HUES64 (cell line): ENCODE data around the gene CHST3. TPM values are rescaled to one million over a fixed set of nuclear protein-coding genes. Genes with fewer than 3 reads are reported as not detected.
"Not testable (repeated sequence)": the region's sequence is repeated elsewhere in the genome, so short reads cannot be mapped to it uniquely, and the experiment has no call there.

ENCODE experiments used
- H3K27ac ChIP-seq: 2 replicates; pipeline ENCODE4 v1.7.0; 2013; ENCODE audit warnings: low read depth, low read length, inconsistent platforms
- H3K27me3 ChIP-seq: 2 replicates; pipeline ENCODE4 v1.6.1; 2013; ENCODE audit warnings: mild to moderate bottlenecking, low read length; ENCODE audit not compliant: insufficient read depth
- H3K36me3 ChIP-seq: 2 replicates; pipeline ENCODE4 v1.6.1; 2013; ENCODE audit warnings: mild to moderate bottlenecking, low read length; ENCODE audit not compliant: insufficient read depth
- H3K4me1 ChIP-seq: 2 replicates; pipeline ENCODE4 v1.6.1; 2013; ENCODE audit warnings: mild to moderate bottlenecking, low read length, moderate library complexity; ENCODE audit not compliant: insufficient read depth
- H3K4me3 ChIP-seq: 2 replicates; pipeline ENCODE4 v1.5.1; 2013; ENCODE audit warnings: mild to moderate bottlenecking, low read length, moderate library complexity
- H3K9ac ChIP-seq: 2 replicates; pipeline ENCODE4 v1.6.1; 2013; ENCODE audit warnings: mild to moderate bottlenecking, low read depth, low read length
- H3K9me3 ChIP-seq: 2 replicates; pipeline ENCODE4 v1.6.1; 2013; ENCODE audit warnings: low read depth, low read length; ENCODE audit not compliant: insufficient read depth
- WGBS: fragments of 150-250, 120-280 bp; methylation state at CpG from one replicate; pipeline ENCODE4 v1.1.7; 2013; ENCODE audit warnings: missing lambda C conversion rate; 5-methylcytosine and 5-hydroxymethylcytosine counted together
- polyA plus RNA-seq, 2 experiments: library from polyadenylated mRNA; stranded (reverse); fragments of 50-300 nt; gene quantifications; one replicate each; pipeline ENCODE4 v1.2.3, GENCODE V29; 2013

Gene CHST3, protein sequence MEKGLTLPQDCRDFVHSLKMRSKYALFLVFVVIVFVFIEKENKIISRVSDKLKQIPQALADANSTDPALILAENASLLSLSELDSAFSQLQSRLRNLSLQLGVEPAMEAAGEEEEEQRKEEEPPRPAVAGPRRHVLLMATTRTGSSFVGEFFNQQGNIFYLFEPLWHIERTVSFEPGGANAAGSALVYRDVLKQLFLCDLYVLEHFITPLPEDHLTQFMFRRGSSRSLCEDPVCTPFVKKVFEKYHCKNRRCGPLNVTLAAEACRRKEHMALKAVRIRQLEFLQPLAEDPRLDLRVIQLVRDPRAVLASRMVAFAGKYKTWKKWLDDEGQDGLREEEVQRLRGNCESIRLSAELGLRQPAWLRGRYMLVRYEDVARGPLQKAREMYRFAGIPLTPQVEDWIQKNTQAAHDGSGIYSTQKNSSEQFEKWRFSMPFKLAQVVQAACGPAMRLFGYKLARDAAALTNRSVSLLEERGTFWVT
- polyA plus RNA-seq (2013, experiment 1 of 2), result 3.8 TPM
- 4.1 TPM for polyA plus RNA-seq (2013, experiment 2 of 2)

DNA sequence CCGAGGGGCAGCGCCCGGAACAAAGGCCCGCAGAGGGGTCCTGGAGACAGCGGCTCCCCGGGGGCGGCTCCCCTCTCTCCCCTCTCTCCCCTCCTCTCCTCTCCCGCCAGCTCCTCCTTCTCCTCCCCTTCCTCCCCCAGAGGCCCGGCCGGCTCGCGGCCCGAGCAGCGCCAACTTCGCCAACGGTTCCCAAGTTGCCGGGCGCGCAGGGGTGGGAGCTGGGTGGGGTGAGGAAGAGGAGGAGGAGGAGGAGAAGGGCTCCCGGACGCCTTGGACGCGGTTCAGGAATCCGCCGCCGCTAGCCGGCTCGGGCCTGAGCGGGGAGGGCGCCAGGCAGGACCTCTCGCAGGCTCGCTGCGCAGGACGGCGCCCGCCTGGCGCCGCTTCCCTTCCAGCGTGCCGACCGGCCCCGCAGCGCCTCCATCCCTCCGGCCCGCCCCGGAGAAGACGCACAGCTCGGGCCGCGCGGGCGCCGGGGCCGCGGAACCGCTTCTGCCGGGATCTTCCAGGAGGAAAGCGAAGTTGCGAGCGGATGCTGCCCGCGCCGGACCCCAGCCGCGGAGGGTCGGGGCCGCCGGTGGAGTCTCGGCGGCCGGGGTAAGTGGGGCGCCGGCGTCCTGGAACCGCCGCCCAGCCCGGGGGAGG is at the start of gene CHST3:
Gene CHST3 (plus strand): TSS at position 298 of the 645 bp plus-strand sequence. CDS start 41,448 bp downstream, outside the sequence.
- no peak within 1 kb of the TSS for H3K27ac ChIP-seq
- H3K4me3 ChIP-seq, result peak within 1 kb of the TSS; percentile 81
- H3K36me3 ChIP-seq, result no peaks in the 10 kb centered on the region
- peaks cover 13% of the 10 kb centered on the region for H3K4me1 ChIP-seq
- peak within 1 kb of the TSS; percentile 53 for H3K9ac ChIP-seq
- no peaks in the 10 kb centered on the region for H3K9me3 ChIP-seq
- peaks cover 48% of the 10 kb centered on the region for H3K27me3 ChIP-seq
- under 1% methylated on average over 77 of the region's 77 CpGs for WGBS

DNA sequence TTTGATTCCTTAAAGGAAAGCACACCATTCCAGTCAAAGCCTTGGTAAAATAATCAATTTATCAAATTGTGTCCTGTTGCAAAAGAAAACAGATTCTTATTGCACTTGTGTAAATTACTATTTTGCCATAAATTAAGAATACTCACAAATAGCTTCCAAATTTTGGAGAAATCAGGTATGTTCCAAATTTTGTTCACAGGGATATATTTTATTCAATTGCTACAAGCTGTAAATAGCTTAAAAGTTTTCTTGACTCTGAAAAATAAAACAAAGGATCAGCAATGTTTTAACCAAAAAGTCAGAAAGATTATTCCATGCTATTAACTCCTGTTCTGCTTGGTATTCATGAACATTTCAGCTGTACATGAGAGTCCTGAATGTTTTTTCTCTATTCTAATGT is 47.4 kb upstream of the CHST3 start:
- Histone ChIP-seq H3K27me3 (no peaks in the 10 kb centered on the region; the same call in 1 of the 2 replicates), H3K4me1 (no peaks in the 10 kb centered on the region), H3K9ac (no peak overlapping the region), H3K4me3 (no peak overlapping the region), H3K9me3 (peaks cover 17% of the 10 kb centered on the region), H3K36me3 (no peaks in the 10 kb centered on the region), H3K27ac (no peak overlapping the region)

DNA sequence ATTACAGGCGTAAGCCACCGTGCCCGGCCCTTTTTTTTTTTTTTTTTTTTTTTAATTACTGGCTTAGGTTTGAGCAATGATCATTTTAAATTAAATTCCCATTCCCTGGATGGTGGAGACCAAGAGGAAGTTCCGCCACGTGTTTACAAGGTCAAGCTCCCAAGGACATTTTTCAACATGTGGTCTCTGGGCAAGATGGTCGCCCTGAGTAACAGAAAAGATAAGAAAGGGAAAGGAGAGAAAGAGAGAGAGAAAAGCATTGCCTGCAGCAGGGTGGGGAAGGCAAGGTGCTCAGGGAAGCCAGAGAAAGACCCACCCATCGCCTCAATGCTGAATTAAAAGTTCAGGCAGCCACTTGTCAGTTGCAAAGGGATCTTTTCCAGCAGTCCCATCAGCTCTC is 45.2 kb upstream of the CHST3 start:
- Histone ChIP-seq H3K4me1 (no peaks in the 10 kb centered on the region), H3K4me3 (no peak overlapping the region), H3K9me3 (peaks cover 17% of the 10 kb centered on the region), H3K36me3 (no peaks in the 10 kb centered on the region), H3K9ac (no peak overlapping the region), H3K27me3 (no peaks in the 10 kb centered on the region), H3K27ac (no peak overlapping the region)
- 85% methylated on average over 4 of the region's 7 CpGs for WGBS

DNA sequence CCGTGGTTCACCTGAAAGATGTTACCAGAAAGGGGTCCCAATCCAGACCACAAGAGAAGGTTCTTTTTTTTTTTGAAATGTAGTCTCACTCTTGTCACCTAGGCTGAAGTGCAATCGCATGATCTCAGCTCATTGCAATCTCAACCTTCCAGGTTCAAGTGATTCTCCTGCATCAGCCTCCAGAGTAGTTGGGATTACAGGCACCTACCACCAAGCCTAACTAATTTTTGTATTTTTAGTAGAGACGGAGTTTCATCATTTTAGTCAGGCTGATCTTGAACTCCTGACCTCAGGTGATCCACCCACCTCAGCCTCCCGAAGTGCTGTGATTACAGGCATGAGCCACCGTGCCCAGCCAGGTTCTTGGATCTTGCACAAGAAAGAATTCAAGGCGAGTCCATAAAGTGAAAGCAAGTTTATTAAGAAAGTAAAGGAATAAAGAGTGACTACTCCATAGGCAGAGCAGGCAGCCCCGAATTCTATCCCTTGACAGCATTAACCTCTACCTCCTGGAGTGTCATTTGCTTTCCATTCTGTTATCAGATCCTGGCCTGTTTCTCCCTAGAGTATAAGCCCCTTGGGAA is 44.1 kb upstream of the CHST3 start:
- H3K4me3 ChIP-seq, H3K9ac ChIP-seq, H3K27ac ChIP-seq, H3K27me3 ChIP-seq, H3K36me3 ChIP-seq, H3K4me1 ChIP-seq: not testable (repeated sequence)
- H3K9me3 ChIP-seq, result peaks cover 17% of the 10 kb centered on the region
- WGBS, result 88% methylated on average over 7 of the region's 7 CpGs

DNA sequence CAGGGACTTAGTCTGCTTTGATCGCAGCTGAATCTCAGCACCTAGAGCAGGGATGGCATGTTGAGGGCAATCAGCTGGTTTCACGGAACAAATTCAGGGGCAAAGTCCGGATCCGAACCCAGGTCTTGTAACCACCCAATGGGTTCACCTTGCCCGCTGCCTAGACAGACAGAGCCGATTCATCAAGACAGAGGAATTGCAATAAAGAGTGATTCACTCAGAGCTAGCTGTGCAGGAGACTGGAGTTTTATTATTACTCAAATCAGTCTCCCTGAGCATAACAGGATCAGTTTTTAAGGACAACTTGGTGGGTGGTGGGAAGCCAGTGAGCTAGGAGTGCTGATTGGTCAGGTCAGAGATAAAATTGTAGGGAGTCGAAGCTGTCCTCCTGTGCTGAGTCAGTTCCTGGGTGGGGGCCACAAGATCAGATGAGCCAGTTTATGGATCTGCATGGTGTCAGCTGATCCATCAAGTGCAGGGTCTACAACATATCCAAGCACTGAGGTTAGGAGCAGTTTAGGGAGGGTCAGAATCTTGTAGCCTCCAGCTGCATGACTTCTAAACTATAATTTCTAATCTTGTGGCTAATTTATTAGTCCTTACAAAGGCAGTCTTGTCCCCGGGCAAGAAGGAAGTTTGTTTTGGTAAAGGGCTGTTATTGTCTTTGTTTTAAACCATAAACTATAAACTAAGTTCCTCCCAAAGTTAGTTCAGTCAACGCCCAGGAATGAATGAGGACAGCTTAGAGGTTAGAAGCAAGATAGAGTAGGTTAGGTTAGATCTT is 43.5 kb upstream of the CHST3 start:
- Histone ChIP-seq H3K9me3 (peaks cover 17% of the 10 kb centered on the region), H3K4me3 (no peak overlapping the region), H3K27ac (no peak overlapping the region), H3K9ac (no peak overlapping the region), H3K36me3 (no peaks in the 10 kb centered on the region), H3K4me1 (no peaks in the 10 kb centered on the region), H3K27me3 (no peaks in the 10 kb centered on the region)
- WGBS, result 91% methylated on average over 8 of the region's 9 CpGs

DNA sequence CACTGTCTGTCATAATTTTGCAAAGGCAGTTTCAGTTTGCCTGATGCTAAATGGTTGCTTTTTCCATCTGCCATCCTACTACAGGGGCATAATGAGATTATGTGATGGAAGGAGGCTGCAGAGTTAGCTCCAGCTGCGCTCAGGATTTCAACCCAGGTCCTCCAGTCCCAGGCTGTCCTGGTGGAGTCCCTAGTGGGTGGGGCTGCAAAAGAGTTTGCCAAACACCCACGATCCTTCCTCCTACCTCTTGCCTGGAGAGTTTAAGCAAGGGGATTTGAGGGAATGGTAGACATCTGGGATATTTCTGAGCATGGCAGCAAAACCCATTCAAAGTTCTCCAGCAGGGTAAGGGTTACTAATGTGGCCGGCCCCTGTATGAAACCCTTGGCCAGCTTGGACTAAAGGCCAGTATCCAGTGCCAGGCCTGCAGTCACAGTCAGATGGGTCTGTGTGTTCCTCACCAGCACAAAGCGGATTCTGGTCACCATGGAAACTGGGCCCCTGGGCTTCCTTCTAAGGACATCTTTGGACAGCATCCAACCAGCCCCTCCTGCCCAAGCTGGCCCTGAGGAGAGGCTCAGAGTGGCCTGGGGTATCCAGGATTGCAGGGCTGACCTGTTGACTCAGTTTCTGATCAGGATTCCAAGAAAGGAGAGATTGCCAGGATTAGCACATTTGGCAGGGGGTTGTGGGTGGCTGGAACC is 42.7 kb upstream of the CHST3 start:
- Histone ChIP-seq H3K4me1 (no peaks in the 10 kb centered on the region), H3K9ac (no peak overlapping the region), H3K9me3 (peaks cover 15% of the 10 kb centered on the region), H3K36me3 (no peaks in the 10 kb centered on the region), H3K4me3 (no peak overlapping the region), H3K27ac (no peak overlapping the region), H3K27me3 (no peaks in the 10 kb centered on the region)
- 85% methylated on average over 3 of the region's 4 CpGs for WGBS

DNA sequence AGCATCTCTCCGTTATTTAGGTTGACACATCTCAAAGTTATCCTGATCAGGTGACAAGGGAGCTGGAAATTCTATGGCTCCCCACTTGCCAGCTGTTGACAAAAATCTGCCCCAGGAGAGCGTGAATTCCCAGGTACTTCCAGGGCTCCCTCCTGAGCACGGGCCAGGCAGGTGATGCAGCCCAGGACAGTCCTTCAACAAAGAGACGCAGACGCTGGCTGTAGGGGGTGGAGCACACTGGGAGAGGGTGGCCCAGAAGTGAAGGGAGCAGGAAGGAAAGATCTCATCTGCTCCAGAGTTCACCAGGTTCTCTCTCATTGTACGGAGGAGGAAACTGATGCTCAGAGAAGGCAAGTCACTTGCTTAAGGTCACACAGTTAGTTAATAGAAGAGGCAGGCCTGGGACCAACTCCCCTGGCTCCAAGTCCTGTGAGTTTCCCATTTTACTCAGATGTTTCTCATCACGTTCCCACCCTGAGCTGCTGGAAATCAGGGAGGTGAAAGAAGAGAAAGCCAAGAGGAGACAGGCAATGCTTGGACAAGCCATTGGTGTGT is 41.0 kb upstream of the CHST3 start:
- H3K9me3 ChIP-seq, result no peaks in the 10 kb centered on the region
- 78% methylated on average over 7 of the region's 7 CpGs for WGBS
- no peaks in the 10 kb centered on the region for H3K36me3 ChIP-seq
- no peak overlapping the region for H3K9ac ChIP-seq
- no peak overlapping the region for H3K27ac ChIP-seq
- H3K27me3 ChIP-seq, result no peaks in the 10 kb centered on the region
- no peaks in the 10 kb centered on the region for H3K4me1 ChIP-seq
- no peak overlapping the region for H3K4me3 ChIP-seq

DNA sequence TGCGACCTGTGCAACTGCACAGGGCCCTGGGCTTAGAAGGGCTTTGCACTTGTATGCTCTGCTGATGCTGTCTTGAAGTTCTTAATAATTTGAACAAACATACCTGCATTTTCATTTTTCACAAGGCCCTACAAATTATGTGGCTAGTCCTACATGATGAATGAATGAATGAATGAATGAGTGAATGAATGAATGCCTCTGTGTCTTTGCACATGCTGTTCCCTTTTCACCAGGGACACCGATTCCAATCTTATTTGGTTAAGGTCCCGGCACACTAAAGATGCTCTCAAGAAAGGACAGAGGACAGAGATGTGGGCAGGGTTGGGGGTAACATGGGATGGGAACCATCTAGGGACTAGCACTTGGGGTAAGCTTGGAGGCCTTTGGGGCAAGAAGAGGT is 39.4 kb upstream of the CHST3 start:
- Histone ChIP-seq H3K4me3 (no peak overlapping the region), H3K9ac (no peak overlapping the region), H3K4me1 (no peaks in the 10 kb centered on the region), H3K27me3 (no peaks in the 10 kb centered on the region), H3K27ac (no peak overlapping the region), H3K36me3 (no peaks in the 10 kb centered on the region), H3K9me3 (no peaks in the 10 kb centered on the region)
- WGBS, result 94% methylated on average over 3 of the region's 3 CpGs

DNA sequence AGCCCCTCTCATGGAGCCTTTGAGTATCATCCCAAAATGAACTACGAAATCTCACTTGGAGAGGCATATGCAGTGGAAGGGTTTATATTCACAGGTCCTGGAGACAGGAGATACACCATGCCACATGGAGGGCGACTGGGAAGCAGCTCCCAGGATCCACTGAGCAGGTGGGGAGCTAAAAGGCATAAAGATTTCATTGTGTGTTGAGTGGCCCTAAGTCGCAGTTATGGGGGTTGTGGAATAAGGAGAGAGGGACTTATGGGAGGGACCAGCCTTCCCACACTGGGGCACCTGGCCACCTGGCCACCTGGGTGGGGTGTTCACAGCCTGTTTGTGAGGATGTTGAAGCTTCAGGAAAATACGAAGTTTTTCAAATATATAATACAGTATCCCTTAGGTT is 37.0 kb upstream of the CHST3 start:
- Histone ChIP-seq H3K4me3 (no peak overlapping the region), H3K36me3 (no peaks in the 10 kb centered on the region), H3K9me3 (no peaks in the 10 kb centered on the region), H3K4me1 (no peaks in the 10 kb centered on the region), H3K27me3 (no peaks in the 10 kb centered on the region), H3K9ac (no peak overlapping the region), H3K27ac (no peak overlapping the region)
- 44% methylated on average over 2 of the region's 4 CpGs for WGBS

DNA sequence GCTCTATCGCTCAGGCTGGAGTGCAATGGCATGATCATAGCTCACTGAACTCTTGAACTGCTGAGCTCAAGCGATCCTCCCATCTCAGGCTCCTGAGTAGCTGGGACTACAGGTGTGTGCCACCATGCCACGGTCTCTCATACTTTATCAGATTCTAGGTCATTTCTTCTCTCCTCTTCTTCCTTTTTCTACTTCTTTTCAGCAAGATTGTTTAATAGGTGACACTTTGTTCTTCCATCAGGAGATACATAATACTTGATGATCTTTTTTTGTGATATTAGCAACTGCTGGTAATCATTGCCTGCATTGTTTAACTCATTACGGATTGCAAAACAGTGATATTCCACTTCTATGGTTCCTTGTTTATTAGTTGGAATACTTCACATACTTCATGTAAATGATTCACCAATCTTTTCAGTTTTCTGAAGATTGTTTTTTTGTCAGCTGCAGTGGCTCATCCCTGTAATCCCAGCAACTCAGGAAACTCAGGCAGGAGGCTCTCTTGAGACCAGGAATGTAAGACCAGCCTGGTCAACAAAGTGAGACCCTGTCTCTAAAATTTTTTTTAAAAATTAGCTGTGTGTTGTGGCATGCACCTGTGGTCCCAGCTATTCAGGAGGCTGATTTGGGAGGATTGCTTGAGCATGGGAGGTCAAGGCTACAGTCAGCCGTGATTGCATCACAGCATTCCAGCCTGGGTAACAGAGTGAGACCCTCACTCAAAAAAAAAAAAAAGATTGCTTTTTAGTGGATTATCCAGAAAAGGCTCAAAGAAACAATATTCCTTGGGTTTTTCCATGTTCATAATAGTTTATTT is 36.2 kb upstream of the CHST3 start:
- H3K27me3 ChIP-seq, result no peaks in the 10 kb centered on the region
- H3K36me3 ChIP-seq, result no peaks in the 10 kb centered on the region
- H3K4me3 ChIP-seq, result no peak overlapping the region
- H3K9ac ChIP-seq, result no peak overlapping the region
- no peaks in the 10 kb centered on the region for H3K9me3 ChIP-seq
- 85% methylated on average over 5 of the region's 5 CpGs for WGBS
- no peak overlapping the region for H3K27ac ChIP-seq
- no peaks in the 10 kb centered on the region for H3K4me1 ChIP-seq
